SU-DHL-6 (cell line): ENCODE data around the gene FAM107B.

ENCODE experiments used
- H2AFZ ChIP-seq: fragments of 200-600 bp; sonication (generic); 2 replicates; pipeline ENCODE4 v1.6.1; 2014; ENCODE audit warnings: low read depth, mild to moderate bottlenecking, moderate library complexity, mixed read lengths, antibody characterized with exemption, low read length; ENCODE audit not compliant: severe bottlenecking
- H3F3A ChIP-seq: fragments of 200-600 bp; shearing (Covaris generic); 2 replicates; pipeline ENCODE4 v1.6.0; 2016; ENCODE audit warnings: antibody characterized with exemption, mild to moderate bottlenecking; ENCODE audit not compliant: insufficient read depth
- H3K27ac ChIP-seq: fragments of 200-600 bp; sonication (generic); 2 replicates; pipeline ENCODE4 v1.5.1; 2016; ENCODE audit warnings: low read depth, mild to moderate bottlenecking, low read length, moderate library complexity, mixed read lengths
- H3K27me3 ChIP-seq: fragments of 200-600 bp; sonication (generic), shearing (Covaris generic); 2 replicates; pipeline ENCODE4 v1.6.0; 2014; ENCODE audit warnings: mild to moderate bottlenecking, low read length
- H3K36me3 ChIP-seq: fragments of 200-600 bp; sonication (generic); 2 replicates; pipeline ENCODE4 v1.6.1; 2014; ENCODE audit warnings: mild to moderate bottlenecking, low read length, mixed read lengths
- H3K4me2 ChIP-seq: fragments of 300-600, 200-600 bp; shearing (Covaris generic), sonication (generic); 2 replicates; pipeline ENCODE4 v1.6.0; 2014; ENCODE audit warnings: low read length, low read depth, mild to moderate bottlenecking; ENCODE audit not compliant: poor library complexity, severe bottlenecking
- H3K4me3 ChIP-seq: fragments of 200-600 bp; sonication (generic); 2 replicates; pipeline ENCODE4 v1.5.1; 2014; ENCODE audit warnings: antibody characterized with exemption, low read length, mild to moderate bottlenecking, mixed read lengths; ENCODE audit not compliant: insufficient read depth, poor library complexity, severe bottlenecking
- H3K79me2 ChIP-seq: fragments of 200-600 bp; sonication (generic); 2 replicates; pipeline ENCODE4 v1.6.1; 2014; ENCODE audit warnings: mild to moderate bottlenecking, low read length, moderate library complexity; ENCODE audit not compliant: insufficient read depth
- H3K9ac ChIP-seq: fragments of 200-600 bp; sonication (generic); 2 replicates; pipeline ENCODE4 v1.7.0; 2014; ENCODE audit warnings: mild to moderate bottlenecking, low read length
- H3K9me2 ChIP-seq: fragments of 200-600 bp; sonication (generic); replicated peaks from 2 replicates; pipeline ENCODE4 v1.6.1; 2014; ENCODE audit warnings: low read length; ENCODE audit not compliant: insufficient read depth
- H3K9me3 ChIP-seq: fragments of 200-600 bp; sonication (generic); 2 replicates; pipeline ENCODE4 v1.6.1; 2014; ENCODE audit warnings: low read length, mixed read lengths; ENCODE audit not compliant: insufficient read depth
- H4K20me1 ChIP-seq: fragments of 200-600 bp; sonication (generic); 2 replicates; pipeline ENCODE4 v1.6.1; 2014; ENCODE audit warnings: low read depth, mild to moderate bottlenecking, antibody characterized with exemption, low read length, moderate library complexity, mixed read lengths
- CTCF ChIP-seq: fragments of 200-600 bp; sonication (generic); IDR thresholded peaks from one replicate; pipeline ENCODE4 v1.5.1; 2017; ENCODE audit warnings: antibody characterized with exemption, mild to moderate bottlenecking, low read length, moderate library complexity; ENCODE audit not compliant: insufficient read depth, poor library complexity, severe bottlenecking
- EZH2phosphoT487 ChIP-seq: fragments of 200-600 bp; sonication (generic), shearing (Covaris generic); conservative IDR thresholded peaks from 2 replicates; pipeline ENCODE4 v1.6.1; 2018; ENCODE audit warnings: mild to moderate bottlenecking, antibody characterized with exemption, low read length, moderate library complexity, mixed read lengths

FAM107B gene

DNA sequence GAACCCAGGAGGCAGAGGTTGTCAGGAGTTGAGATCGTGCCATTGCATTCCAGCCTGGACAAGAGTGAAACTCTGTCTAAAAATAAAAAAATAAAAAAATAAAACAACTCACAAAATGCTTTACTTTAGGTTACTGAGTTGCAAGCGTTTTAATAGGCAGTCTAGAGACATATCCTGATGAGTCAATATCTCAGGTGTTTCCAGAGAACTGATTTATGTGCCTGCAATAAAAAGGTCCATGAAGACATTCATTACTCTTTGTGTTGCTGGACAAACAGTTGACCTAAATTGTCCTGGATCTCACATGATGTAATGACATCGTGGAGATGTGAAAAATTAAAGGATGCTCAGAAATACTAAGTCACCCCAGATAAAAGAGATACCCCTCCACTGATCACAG lies 31.6 kb upstream of the FAM107B start:
- H3K27ac ChIP-seq = no peak overlapping the region
- no peaks in the 10 kb centered on the region for H3K36me3 ChIP-seq
- no peaks in the 10 kb centered on the region for H4K20me1 ChIP-seq
- H3K4me3 ChIP-seq = no peak overlapping the region
- H3K79me2 ChIP-seq = no peaks in the 10 kb centered on the region
- H3K9ac ChIP-seq = no peak overlapping the region
- no peak overlapping the region for H3K4me2 ChIP-seq
- no peaks in the 10 kb centered on the region for H3K9me2 ChIP-seq
- H3K9me3 ChIP-seq = no peaks in the 10 kb centered on the region
- H3F3A ChIP-seq = no peaks in the 10 kb centered on the region
- H2AFZ ChIP-seq = no peak overlapping the region
- H3K27me3 ChIP-seq = no peaks in the 10 kb centered on the region
- TF ChIP-seq CTCF (no peak), EZH2phosphoT487 (no peak)

DNA sequence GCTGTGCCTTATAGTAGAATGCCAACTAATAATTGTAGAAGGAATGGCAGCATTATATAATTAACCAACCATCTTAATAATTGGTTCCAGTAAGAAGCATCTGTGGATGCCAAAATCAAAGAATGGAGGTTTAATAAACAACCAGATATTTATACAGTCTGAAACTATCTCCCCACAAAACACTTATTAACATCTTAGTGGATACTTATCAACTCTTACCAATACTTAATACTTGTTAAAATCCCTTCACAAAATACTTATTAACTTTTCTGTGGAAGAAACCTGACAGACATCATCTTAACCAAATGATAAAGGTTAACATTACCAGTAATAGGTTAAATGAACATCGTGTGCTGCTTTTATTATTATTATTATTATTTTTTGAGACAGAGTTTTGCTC lies 29.1 kb upstream of the FAM107B start:
- TF ChIP-seq EZH2phosphoT487 (no peak), CTCF (no peak)
- no peaks in the 10 kb centered on the region for H3K36me3 ChIP-seq
- H3F3A ChIP-seq = no peaks in the 10 kb centered on the region

DNA sequence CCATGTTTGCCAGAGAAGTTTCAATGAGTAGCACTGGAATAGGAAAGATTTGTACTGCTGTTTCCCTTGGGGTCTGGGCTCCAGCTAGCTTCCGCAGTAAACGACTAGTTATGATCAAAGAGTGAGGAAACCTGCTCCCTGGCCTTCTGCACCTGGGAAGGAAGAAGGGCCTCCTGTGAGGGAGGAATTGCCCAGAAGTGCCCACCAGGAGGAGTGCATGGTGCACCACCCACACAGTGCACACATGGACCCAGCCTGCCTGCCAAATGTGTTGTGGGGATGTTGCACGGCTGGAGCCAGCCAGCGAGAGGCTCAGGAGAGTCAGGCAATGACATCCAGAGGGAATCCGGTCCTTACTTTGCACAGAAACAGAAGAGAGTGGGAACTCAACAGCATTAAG lies 27.0 kb upstream of the FAM107B start:
- Histone ChIP-seq H3K4me3 (no peak overlapping the region), H2AFZ (no peak overlapping the region), H3F3A (no peaks in the 10 kb centered on the region), H3K9ac (no peak overlapping the region), H3K36me3 (no peaks in the 10 kb centered on the region), H3K9me2 (no peaks in the 10 kb centered on the region), H3K79me2 (no peaks in the 10 kb centered on the region), H3K9me3 (no peaks in the 10 kb centered on the region), H3K4me2 (no peak overlapping the region), H3K27me3 (no peaks in the 10 kb centered on the region), H3K27ac (no peak overlapping the region), H4K20me1 (no peaks in the 10 kb centered on the region)
- TF ChIP-seq CTCF = no peak
- TF ChIP-seq EZH2phosphoT487 = no peak

More for the DNA sequence above, 29.1 kb upstream of the FAM107B start:
- H3K9me3 ChIP-seq = no peaks in the 10 kb centered on the region
- H3K4me3 ChIP-seq = no peak overlapping the region
- no peaks in the 10 kb centered on the region for H3K27me3 ChIP-seq
- H3K27ac ChIP-seq = no peak overlapping the region
- H3K4me2 ChIP-seq = no peak overlapping the region
- H3K9ac ChIP-seq = no peak overlapping the region
- H2AFZ ChIP-seq = no peak overlapping the region
- H3K79me2 ChIP-seq = no peaks in the 10 kb centered on the region
- no peaks in the 10 kb centered on the region for H4K20me1 ChIP-seq
- H3K9me2 ChIP-seq = no peaks in the 10 kb centered on the region

DNA sequence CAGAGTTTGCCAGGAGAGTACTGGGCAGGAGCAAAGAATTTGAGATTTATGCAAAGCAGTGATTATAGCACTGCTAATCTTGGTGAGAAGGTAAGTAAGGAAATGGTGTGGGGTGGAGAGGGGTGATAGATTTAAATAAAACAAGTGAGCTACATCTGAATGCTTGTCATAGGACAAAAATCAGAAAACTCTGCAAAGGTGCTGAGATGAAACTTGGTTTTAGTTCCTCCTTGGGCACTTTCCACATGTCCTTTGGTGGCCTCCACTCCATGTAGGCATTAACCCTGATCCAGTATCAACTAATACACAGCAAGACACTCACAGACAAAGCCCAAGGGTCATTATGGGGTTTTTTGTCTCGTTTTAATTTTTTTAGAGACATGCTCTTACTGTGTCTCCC lies 25.7 kb upstream of the FAM107B start:
- Histone ChIP-seq H3K9ac (no peak overlapping the region), H3K9me2 (no peaks in the 10 kb centered on the region), H3K27ac (no peak overlapping the region), H3K36me3 (no peaks in the 10 kb centered on the region), H3K4me2 (no peak overlapping the region), H3K9me3 (no peaks in the 10 kb centered on the region), H3K4me3 (no peak overlapping the region), H3K79me2 (no peaks in the 10 kb centered on the region), H2AFZ (no peak overlapping the region), H3F3A (no peaks in the 10 kb centered on the region), H3K27me3 (no peaks in the 10 kb centered on the region), H4K20me1 (no peaks in the 10 kb centered on the region)
- TF ChIP-seq EZH2phosphoT487 (no peak), CTCF (no peak)
